AG04450 (cell line): ENCODE measurements around the gene TSPY2. TPM values are rescaled to one million over a fixed set of nuclear protein-coding genes. Genes with fewer than 3 reads are reported as not detected.
"Not testable (repeated sequence)": the region's sequence is repeated elsewhere in the genome, so short reads cannot be mapped to it uniquely, and the experiment has no call there.

ENCODE experiments used
- CTCF ChIA-PET: fragments of 300-600, 350-600 bp; formaldehyde crosslinking; extraction: SDS; loops from one replicate; lab custom pipeline; 2022; ENCODE audit warnings: antibody characterized with exemption, inconsistent platforms; lab: Charles Lee
- POLR2A ChIA-PET: fragments of 350-600 bp; formaldehyde crosslinking; extraction: SDS; loops from one replicate; lab custom pipeline; 2021; ENCODE audit warnings: antibody characterized with exemption, inconsistent platforms; lab: Yijun Ruan, JAX
- DNase-seq: peaks from one replicate; pipeline ENCODE4 v3.0.0-alpha.2; 2011; ENCODE audit warnings: low read depth, low spot score
- H3K27ac ChIP-seq: one replicate; pipeline ENCODE4 v1.5.1; 2012; ENCODE audit warnings: low read depth, low read length, control low read depth
- H3K27me3 ChIP-seq: one replicate; pipeline ENCODE4 v1.6.0; 2012; ENCODE audit warnings: low read length; ENCODE audit not compliant: control insufficient read depth, insufficient read depth
- H3K4me3 ChIP-seq: 2 replicates; pipeline ENCODE4 v1.5.1; 2011; ENCODE audit warnings: mild to moderate bottlenecking, low read depth, low read length, control low read depth
- H3K9me3 ChIP-seq: 2 replicates; pipeline ENCODE4 v1.5.1; 2012; ENCODE audit warnings: low read length; ENCODE audit not compliant: control insufficient read depth, insufficient read depth
- polyA minus RNA-seq: library from RNA; depleted of rRNA, polyadenylated mRNA; stranded (reverse); fragments of >200 nt; gene quantifications from 2 replicates; pipeline ENCODE4 v1.2.3, GENCODE V29; 2011; rRNA and poly(A)+ RNA removed
- polyA plus RNA-seq: library from polyadenylated mRNA; depleted of rRNA; stranded (reverse); fragments of >200 nt; gene quantifications from 2 replicates; pipeline ENCODE4 v1.2.3, GENCODE V29; 2011; rRNA removed

TSPY2 gene
- not detected in 2 replicates for polyA plus RNA-seq
- not detected in 2 replicates for polyA minus RNA-seq

GRCh38 chrY:6245923-6246322 is at the start of gene TSPY2:
TSPY2 (plus strand) TSS chrY:6246223; CDS start chrY:6246269, 46 bp downstream.
- CTCF ChIA-PET, DNase-seq, POLR2A ChIA-PET, H3K9me3 ChIP-seq, H3K4me3 ChIP-seq, H3K27ac ChIP-seq, H3K27me3 ChIP-seq: not testable (repeated sequence)

GRCh38 chrY:6209565-6209964 is 36.5 kb upstream of the TSPY2 start:
- POLR2A ChIA-PET, H3K4me3 ChIP-seq, H3K9me3 ChIP-seq, CTCF ChIA-PET, H3K27me3 ChIP-seq, DNase-seq, H3K27ac ChIP-seq: not testable (repeated sequence)

GRCh38 chrY:6217045-6217444 is 29.0 kb upstream of the TSPY2 start:
- H3K27ac ChIP-seq, H3K4me3 ChIP-seq, POLR2A ChIA-PET, H3K9me3 ChIP-seq, H3K27me3 ChIP-seq, DNase-seq, CTCF ChIA-PET: not testable (repeated sequence)

- H3K27ac ChIP-seq, POLR2A ChIA-PET, DNase-seq, H3K27me3 ChIP-seq, H3K4me3 ChIP-seq, H3K9me3 ChIP-seq, CTCF ChIA-PET: not testable (repeated sequence)
Observed at GRCh38 chrY:6269839-6270238, 23.8 kb downstream of the TSPY2 start.
